Neural cell (in vitro differentiated cells): ENCODE results near the gene NUBP2.

Experiments
- CTCF ChIP-seq: fragments of 450-650 bp; IDR thresholded peaks from 2 replicates; pipeline ENCODE4 v1.5.1; 2014; ENCODE audit warnings: antibody characterized with exemption, mild to moderate bottlenecking, moderate library complexity; ENCODE audit not compliant: poor library complexity, severe bottlenecking
- EP300 ChIP-seq: fragments of 450-650 bp; conservative IDR thresholded peaks from 2 replicates; pipeline ENCODE4 v1.6.1; 2014; ENCODE audit warnings: antibody characterized with exemption, mild to moderate bottlenecking, moderate library complexity; ENCODE audit not compliant: poor library complexity, severe bottlenecking
- EZH2 ChIP-seq: fragments of 200-600, 300-800 bp; shearing (Covaris generic), sonication (generic); IDR thresholded peaks from 2 replicates; pipeline ENCODE4 v1.6.1; 2014; ENCODE audit warnings: antibody characterized with exemption, low read length, borderline replicate concordance, mild to moderate bottlenecking; ENCODE audit not compliant: insufficient read depth, poor library complexity, severe bottlenecking
- TF ChIP-seq, protein P1 (sequence below): IDR thresholded peaks from 2 replicates; pipeline ENCODE4 v1.6.1; 2012; ENCODE audit warnings: borderline replicate concordance

DNA sequence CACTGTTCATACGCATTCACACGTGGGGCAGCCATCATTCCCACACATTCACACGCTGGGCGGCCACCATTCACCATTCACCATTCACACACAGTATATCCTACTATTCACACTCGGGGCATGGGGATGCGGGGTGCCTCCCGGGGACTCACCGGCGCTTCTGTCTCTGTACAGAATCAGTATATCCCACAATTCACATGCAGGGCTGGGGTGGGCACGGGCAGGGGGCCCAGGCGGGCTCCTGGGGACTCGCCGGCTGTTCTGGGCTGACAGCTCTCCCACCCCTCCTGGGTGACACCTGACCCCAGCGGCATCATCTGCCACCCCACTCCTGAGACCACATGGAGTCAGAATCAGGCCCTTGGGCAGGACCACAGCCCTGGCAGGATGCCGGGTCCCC is 21.0 kb upstream of the NUBP2 start:
- TF ChIP-seq, protein P1, sequence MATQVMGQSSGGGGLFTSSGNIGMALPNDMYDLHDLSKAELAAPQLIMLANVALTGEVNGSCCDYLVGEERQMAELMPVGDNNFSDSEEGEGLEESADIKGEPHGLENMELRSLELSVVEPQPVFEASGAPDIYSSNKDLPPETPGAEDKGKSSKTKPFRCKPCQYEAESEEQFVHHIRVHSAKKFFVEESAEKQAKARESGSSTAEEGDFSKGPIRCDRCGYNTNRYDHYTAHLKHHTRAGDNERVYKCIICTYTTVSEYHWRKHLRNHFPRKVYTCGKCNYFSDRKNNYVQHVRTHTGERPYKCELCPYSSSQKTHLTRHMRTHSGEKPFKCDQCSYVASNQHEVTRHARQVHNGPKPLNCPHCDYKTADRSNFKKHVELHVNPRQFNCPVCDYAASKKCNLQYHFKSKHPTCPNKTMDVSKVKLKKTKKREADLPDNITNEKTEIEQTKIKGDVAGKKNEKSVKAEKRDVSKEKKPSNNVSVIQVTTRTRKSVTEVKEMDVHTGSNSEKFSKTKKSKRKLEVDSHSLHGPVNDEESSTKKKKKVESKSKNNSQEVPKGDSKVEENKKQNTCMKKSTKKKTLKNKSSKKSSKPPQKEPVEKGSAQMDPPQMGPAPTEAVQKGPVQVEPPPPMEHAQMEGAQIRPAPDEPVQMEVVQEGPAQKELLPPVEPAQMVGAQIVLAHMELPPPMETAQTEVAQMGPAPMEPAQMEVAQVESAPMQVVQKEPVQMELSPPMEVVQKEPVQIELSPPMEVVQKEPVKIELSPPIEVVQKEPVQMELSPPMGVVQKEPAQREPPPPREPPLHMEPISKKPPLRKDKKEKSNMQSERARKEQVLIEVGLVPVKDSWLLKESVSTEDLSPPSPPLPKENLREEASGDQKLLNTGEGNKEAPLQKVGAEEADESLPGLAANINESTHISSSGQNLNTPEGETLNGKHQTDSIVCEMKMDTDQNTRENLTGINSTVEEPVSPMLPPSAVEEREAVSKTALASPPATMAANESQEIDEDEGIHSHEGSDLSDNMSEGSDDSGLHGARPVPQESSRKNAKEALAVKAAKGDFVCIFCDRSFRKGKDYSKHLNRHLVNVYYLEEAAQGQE: no peak
- no peak for TF ChIP-seq EP300
- no peak for TF ChIP-seq EZH2
- TF ChIP-seq CTCF: no peak
